Measurements from ENCODE around the gene MOSPD2. TPM values are rescaled to one million over a fixed set of nuclear protein-coding genes. Genes with fewer than 3 reads are reported as not detected.

Gene MOSPD2
- total and polyA plus RNA-seq, 5 experiments from 2014 or later, result 5.4 to 13.9 (median 7.9) TPM

GRCh38 chrX:14873676-14874049 lies 442 bp downstream of the MOSPD2 start:
- H3K27ac Mint-ChIP-seq, result peak overlapping the region; percentile 43 to 95 (median 92)
- ATAC-seq, result no peak
- H3K36me3 Mint-ChIP-seq, result peaks cover 0 to 9% (median 0%) of the 10 kb centered on the region in 3 donors
- peak overlapping the region; percentile 78 to 93 (median 88) for H3K4me3 Mint-ChIP-seq
- no peaks in the 10 kb centered on the region for H3K27me3 Mint-ChIP-seq
- no peak for DNase-seq
- H3K4me1 Mint-ChIP-seq, result peaks cover 2 to 26% (median 11%) of the 10 kb centered on the region in 4 donors
- peaks cover 0 to 4% (median 0%) of the 10 kb centered on the region in 9 donors for H3K9me3 Mint-ChIP-seq
- POLR2A ChIA-PET, result interaction anchor here (1.0 kb wide), 1 partner anchor 981 kb away, joined by 3 read pairs; the partner anchor contains the start of gene AP1S2

DNA sequence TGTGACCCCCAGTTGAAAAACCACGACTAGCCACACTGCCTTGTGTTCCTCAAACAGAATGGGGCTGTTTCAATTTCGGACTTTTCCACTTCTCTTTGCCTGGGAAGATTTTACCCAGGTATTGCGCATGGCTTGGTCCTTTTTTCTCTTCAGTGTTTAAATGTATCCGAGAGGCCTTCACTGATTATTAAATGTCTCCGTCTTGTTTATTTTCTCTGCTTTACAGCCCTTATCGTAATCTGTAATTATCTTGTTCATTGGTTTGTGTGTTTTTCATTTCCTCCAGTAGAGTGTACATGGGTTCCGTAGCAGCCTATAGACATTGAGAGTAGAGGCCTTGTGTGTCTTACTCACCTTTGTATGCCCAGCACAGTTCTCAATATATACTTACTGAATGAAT lies 2.4 kb downstream of the MOSPD2 start:
- Mint-ChIP-seq H3K9me3 (peaks cover 0 to 4% (median 0%) of the 10 kb centered on the region in 9 donors), H3K36me3 (peaks cover 0 to 9% (median 0%) of the 10 kb centered on the region in 3 donors), H3K4me3 (peak overlapping the region in 2 of 10 donors; percentile 7 to 55), H3K27ac (peak overlapping the region in 4 of 10 donors; percentile 28 to 80 (median 52)), H3K27me3 (no peaks in the 10 kb centered on the region), H3K4me1 (peaks cover 2 to 31% (median 12%) of the 10 kb centered on the region in 4 donors)
- DNase-seq, result no peak
- POLR2A ChIA-PET, result no interaction called here
- ATAC-seq, result no peak

GRCh38 chrX:14883826-14884225 lies 10.6 kb downstream of the MOSPD2 start:
- no peak for DNase-seq
- no peak for ATAC-seq
- Mint-ChIP-seq H3K4me1 (peaks cover 4 to 6% (median 5%) of the 10 kb centered on the region in 4 donors), H3K27ac (no peak overlapping the region), H3K36me3 (peaks cover 0 to 3% (median 0%) of the 10 kb centered on the region in 3 donors), H3K4me3 (no peak overlapping the region), H3K9me3 (peaks cover 0 to 1% (median 0%) of the 10 kb centered on the region in 9 donors), H3K27me3 (no peaks in the 10 kb centered on the region)
- POLR2A ChIA-PET, result no interaction called here

- H3K27me3 Mint-ChIP-seq, result no peaks in the 10 kb centered on the region
- peaks cover 2 to 6% (median 3%) of the 10 kb centered on the region in 4 donors for H3K4me1 Mint-ChIP-seq
- H3K36me3 Mint-ChIP-seq, result peaks cover 0 to 3% (median 0%) of the 10 kb centered on the region in 3 donors
- POLR2A ChIA-PET, result no interaction called here
- H3K27ac Mint-ChIP-seq, result no peak overlapping the region
- DNase-seq, result no peak
- H3K9me3 Mint-ChIP-seq, result peaks cover 0 to 1% (median 0%) of the 10 kb centered on the region in 9 donors
- no peak overlapping the region for H3K4me3 Mint-ChIP-seq
- ATAC-seq, result no peak
Measured at GRCh38 chrX:14884714-14885113, 11.5 kb downstream of the MOSPD2 start.

GRCh38 chrX:14886252-14886651 lies 13.0 kb downstream of the MOSPD2 start:
- DNase-seq (no peak), ATAC-seq (no peak)
- H3K4me3 Mint-ChIP-seq, result no peak overlapping the region
- H3K27me3 Mint-ChIP-seq, result no peaks in the 10 kb centered on the region
- H3K36me3 Mint-ChIP-seq, result peaks cover 0 to 8% (median 0%) of the 10 kb centered on the region in 3 donors
- H3K9me3 Mint-ChIP-seq, result peaks cover 0 to 1% (median 0%) of the 10 kb centered on the region in 9 donors
- POLR2A ChIA-PET, result no interaction called here
- peaks cover 0 to 10% (median 2%) of the 10 kb centered on the region in 4 donors for H3K4me1 Mint-ChIP-seq
- no peak overlapping the region for H3K27ac Mint-ChIP-seq

- ATAC-seq (no peak), DNase-seq (no peak)
- no peaks in the 10 kb centered on the region for H3K27me3 Mint-ChIP-seq
- peak overlapping the region in 3 of 10 donors; percentile 7 to 70 (median 34) for H3K27ac Mint-ChIP-seq
- POLR2A ChIA-PET, result no interaction called here
- H3K36me3 Mint-ChIP-seq, result peaks cover 0 to 39% (median 5%) of the 10 kb centered on the region in 3 donors
- no peaks in the 10 kb centered on the region for H3K9me3 Mint-ChIP-seq
- no peak overlapping the region for H3K4me3 Mint-ChIP-seq
- peaks cover 0 to 4% (median under 1%) of the 10 kb centered on the region in 4 donors for H3K4me1 Mint-ChIP-seq
Measured at GRCh38 chrX:14896273-14896672, 23.1 kb downstream of the MOSPD2 start.

- ATAC-seq (no peak), DNase-seq (no peak)
- POLR2A ChIA-PET, result no interaction called here
- no peak overlapping the region for H3K4me3 Mint-ChIP-seq
- no peaks in the 10 kb centered on the region for H3K9me3 Mint-ChIP-seq
- H3K27ac Mint-ChIP-seq, result no peak overlapping the region
- peaks cover 0 to 41% (median 5%) of the 10 kb centered on the region in 3 donors for H3K36me3 Mint-ChIP-seq
- H3K4me1 Mint-ChIP-seq, result peaks cover 0 to 4% (median under 1%) of the 10 kb centered on the region in 4 donors
- H3K27me3 Mint-ChIP-seq, result no peaks in the 10 kb centered on the region
Measured at GRCh38 chrX:14897042-14897441, 23.8 kb downstream of the MOSPD2 start.

DNA sequence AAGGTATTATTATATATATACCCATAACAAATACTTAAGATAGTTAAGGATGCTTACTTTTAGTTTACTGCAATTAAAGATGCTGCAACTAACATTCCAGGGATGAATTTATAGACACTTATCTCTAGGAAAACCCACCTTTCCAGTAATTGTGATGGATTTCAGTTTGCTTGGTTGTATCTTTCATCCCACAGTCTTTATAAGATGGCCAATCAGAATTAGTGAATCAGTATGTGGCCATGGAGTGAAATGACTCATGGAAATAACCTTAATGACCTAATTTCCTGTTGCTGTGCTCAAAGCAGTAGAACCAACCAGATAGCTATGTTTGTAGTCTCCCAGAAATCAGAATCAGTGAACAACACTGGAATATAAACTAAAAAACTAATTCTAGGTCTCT lies 26.4 kb downstream of the MOSPD2 start:
- Mint-ChIP-seq H3K36me3 (peaks cover 6 to 52% (median 24%) of the 10 kb centered on the region in 3 donors), H3K27ac (no peak overlapping the region), H3K27me3 (no peaks in the 10 kb centered on the region), H3K9me3 (peaks cover 0 to 12% (median under 1%) of the 10 kb centered on the region in 9 donors), H3K4me1 (peaks cover 0 to 4% (median under 1%) of the 10 kb centered on the region in 4 donors), H3K4me3 (no peak overlapping the region)
- DNase-seq, result no peak
- no peak for ATAC-seq
- POLR2A ChIA-PET, result no interaction called here

DNA sequence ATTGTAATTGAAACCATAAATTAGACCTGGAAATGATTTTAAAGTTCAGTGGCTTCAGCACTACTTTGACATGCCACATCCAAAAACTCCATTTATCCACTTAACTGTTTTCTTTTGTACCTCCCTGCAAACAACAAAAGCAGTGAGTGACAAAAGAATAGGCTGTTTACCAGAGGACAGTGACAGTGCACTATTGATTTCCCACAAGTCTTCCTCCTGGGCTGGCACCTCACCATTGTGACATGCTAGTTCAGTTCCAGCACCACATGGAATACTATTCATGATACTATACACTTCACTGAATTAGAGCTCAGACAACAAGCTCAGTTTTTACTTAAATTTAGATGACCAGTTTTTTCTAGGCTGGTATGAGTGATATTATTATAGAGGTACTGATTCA lies 29.3 kb downstream of the MOSPD2 start:
- H3K4me3 Mint-ChIP-seq, result no peak overlapping the region
- H3K27me3 Mint-ChIP-seq, result no peaks in the 10 kb centered on the region
- ATAC-seq (no peak), DNase-seq (no peak)
- POLR2A ChIA-PET, result no interaction called here
- H3K27ac Mint-ChIP-seq, result no peak overlapping the region
- peaks cover 0 to 1% (median 0%) of the 10 kb centered on the region in 4 donors for H3K4me1 Mint-ChIP-seq
- peaks cover 0 to 18% (median 4%) of the 10 kb centered on the region in 9 donors for H3K9me3 Mint-ChIP-seq
- H3K36me3 Mint-ChIP-seq, result peaks cover 6 to 42% (median 28%) of the 10 kb centered on the region in 3 donors

DNA sequence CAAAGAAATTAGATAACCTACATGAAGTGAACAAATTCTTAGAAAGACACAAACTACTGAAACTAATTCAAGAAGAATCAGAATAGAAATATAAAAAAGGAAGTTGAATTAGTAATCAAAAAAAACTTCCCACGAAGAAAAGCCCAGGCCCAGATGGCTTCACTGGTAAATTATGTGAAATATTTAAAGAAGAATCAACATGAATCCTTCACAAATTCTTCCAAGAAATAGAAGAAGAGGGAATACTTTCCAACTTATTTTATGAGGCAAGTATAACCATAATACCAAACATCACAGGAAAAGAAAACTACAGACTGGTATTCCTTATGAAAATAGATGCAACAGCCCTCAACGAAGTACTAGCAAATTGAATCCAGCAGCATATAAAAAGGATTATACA lies 30.7 kb downstream of the MOSPD2 start:
- Mint-ChIP-seq H3K36me3 (peaks cover 6 to 45% (median 28%) of the 10 kb centered on the region in 3 donors), H3K27me3 (no peaks in the 10 kb centered on the region), H3K9me3 (peaks cover 0 to 18% (median 4%) of the 10 kb centered on the region in 9 donors)

DNA sequence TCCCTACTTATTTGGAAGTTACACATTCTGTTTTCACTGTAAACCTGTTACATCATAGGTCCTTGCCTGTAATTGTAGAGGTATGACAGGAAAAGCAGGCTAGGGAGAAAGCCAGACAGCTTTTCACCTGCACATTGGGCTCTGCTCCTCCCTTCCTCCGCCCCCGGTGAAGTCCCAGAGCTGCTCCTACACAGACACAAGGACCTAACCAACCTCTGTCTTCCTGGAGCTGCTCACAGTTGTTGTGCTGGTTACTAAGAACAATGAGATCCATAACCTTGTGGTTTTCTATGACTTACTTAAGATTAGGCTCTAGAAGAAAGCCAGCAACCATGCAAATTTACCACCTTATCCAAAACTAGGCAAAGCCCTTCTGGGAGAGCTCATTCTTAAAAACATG lies 40.0 kb downstream of the MOSPD2 start:
- H3K4me3 Mint-ChIP-seq, result no peak overlapping the region
- peaks cover 4 to 74% (median 16%) of the 10 kb centered on the region in 3 donors for H3K36me3 Mint-ChIP-seq
- no peaks in the 10 kb centered on the region for H3K9me3 Mint-ChIP-seq
- DNase-seq (no peak), ATAC-seq (no peak)
- no peaks in the 10 kb centered on the region for H3K4me1 Mint-ChIP-seq
- POLR2A ChIA-PET, result no interaction called here
- peak overlapping the region in 1 of 10 donors; percentile 20 for H3K27ac Mint-ChIP-seq
- no peaks in the 10 kb centered on the region for H3K27me3 Mint-ChIP-seq

More for the DNA sequence above, 30.7 kb downstream of the MOSPD2 start:
- DNase-seq (no peak), ATAC-seq (no peak)
- no peak overlapping the region for H3K27ac Mint-ChIP-seq
- POLR2A ChIA-PET, result no interaction called here
- H3K4me1 Mint-ChIP-seq, result peaks cover 0 to 1% (median 0%) of the 10 kb centered on the region in 4 donors
- no peak overlapping the region for H3K4me3 Mint-ChIP-seq

DNA sequence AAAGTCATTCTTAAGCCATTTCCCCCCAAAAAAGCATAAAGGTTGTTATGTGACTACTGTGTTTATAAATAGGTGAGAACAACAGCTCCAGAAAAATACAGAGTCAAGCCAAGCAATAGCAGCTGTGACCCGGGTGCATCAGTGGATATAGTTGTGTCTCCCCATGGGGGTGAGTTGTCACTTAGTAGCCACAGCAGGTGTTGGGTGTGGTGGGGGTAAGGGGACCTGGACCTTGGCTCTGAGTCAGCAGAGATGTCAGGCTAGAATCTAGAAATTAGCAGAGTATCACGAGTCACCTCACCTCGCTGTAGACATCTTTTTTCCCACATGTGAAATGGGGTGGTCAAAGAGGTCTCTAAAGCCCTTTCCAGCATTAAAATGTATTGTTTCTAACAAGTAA lies 42.4 kb downstream of the MOSPD2 start:
- ATAC-seq, result no peak
- Mint-ChIP-seq H3K9me3 (no peaks in the 10 kb centered on the region), H3K36me3 (peaks cover 4 to 69% (median 11%) of the 10 kb centered on the region in 3 donors), H3K27ac (no peak overlapping the region), H3K4me1 (no peaks in the 10 kb centered on the region), H3K4me3 (no peak overlapping the region), H3K27me3 (no peaks in the 10 kb centered on the region)
- no peak for DNase-seq
- POLR2A ChIA-PET, result no interaction called here

- Mint-ChIP-seq H3K4me1 (no peaks in the 10 kb centered on the region), H3K27me3 (no peaks in the 10 kb centered on the region), H3K9me3 (no peaks in the 10 kb centered on the region), H3K4me3 (no peak overlapping the region), H3K27ac (no peak overlapping the region), H3K36me3 (peaks cover 4 to 66% (median 10%) of the 10 kb centered on the region in 3 donors)
- POLR2A ChIA-PET, result no interaction called here
- ATAC-seq (no peak), DNase-seq (no peak)
Measured at GRCh38 chrX:14916017-14916674, 42.9 kb downstream of the MOSPD2 start.
